Spinal cord (tissue), 10 donors: ENCODE results near the gene NFYC. TPM values are rescaled to one million over a fixed set of nuclear protein-coding genes. Genes with fewer than 3 reads are reported as not detected.
"Not testable (repeated sequence)": the region's sequence is repeated elsewhere in the genome, so short reads cannot be mapped to it uniquely, and the experiment has no call there.

Experiments used
- DNase-seq, 6 donors: peaks; one replicate each; pipeline versions ENCODE4 v3.0.0 to v3.0.0-alpha.2; 2013 to 2015; ENCODE audit warnings: low spot score in 6 of 6, low read depth in 4 of 6
- H3K27ac ChIP-seq: one replicate; pipeline ENCODE4 v1.5.1; 2013; ENCODE audit warnings: low read depth, low read length, control low read depth
- H3K27me3 ChIP-seq: one replicate; pipeline ENCODE4 v1.6.1; 2013; ENCODE audit warnings: low read length; ENCODE audit not compliant: control insufficient read depth, insufficient read depth
- H3K36me3 ChIP-seq: one replicate; pipeline ENCODE4 v1.6.1; 2013; ENCODE audit warnings: low read length; ENCODE audit not compliant: control insufficient read depth, insufficient read depth
- H3K4me1 ChIP-seq: one replicate; pipeline ENCODE4 v1.6.1; 2013; ENCODE audit warnings: low read length; ENCODE audit not compliant: control insufficient read depth, insufficient read depth
- H3K4me3 ChIP-seq: one replicate; pipeline ENCODE4 v1.5.1; 2013; ENCODE audit warnings: low read depth, low read length, control low read depth
- H3K9me3 ChIP-seq: one replicate; pipeline ENCODE4 v1.6.1; 2013; ENCODE audit warnings: low read length; ENCODE audit not compliant: control insufficient read depth, insufficient read depth
- WGBS: methylation state at CpG from one replicate; pipeline ENCODE4 v1.1.5; 2013; ENCODE audit warnings: missing lambda C conversion rate; ENCODE audit not compliant: insufficient coverage; 5-methylcytosine and 5-hydroxymethylcytosine counted together
- polyA plus RNA-seq, 2 donors: library from polyadenylated mRNA; unstranded; fragments of 120-200 nt; gene quantifications; one replicate each; pipeline ENCODE4 v1.2.1, GENCODE V29; 2013; ENCODE audit not compliant: insufficient read length in 2 of 2
- total RNA-seq, 2 donors: library from RNA; depleted of rRNA in 1 of 2; stranded (reverse); fragments of 120-200 nt in 1 of 2; fragments of >200 nt in 1 of 2; gene quantifications; one replicate each; pipeline versions ENCODE4 v1.2.3 to v1.2.4, GENCODE V29; 2013 to 2014
- donor health status: healthy.

NFYC gene
- total and polyA plus RNA-seq, 4 donors: 36.4 to 82.8 (median 59.0) TPM

GRCh38 chr1:40723196-40723955, 31.9 kb downstream of the NFYC start:
- no peak for DNase-seq
- WGBS: 95% methylated on average over 2 of the region's 8 CpGs
- Histone ChIP-seq H3K4me1 (no peaks in the 10 kb centered on the region), H3K9me3 (no peaks in the 10 kb centered on the region), H3K36me3 (no peaks in the 10 kb centered on the region), H3K27me3 (no peaks in the 10 kb centered on the region), H3K4me3 (no peak overlapping the region), H3K27ac (no peak overlapping the region)

DNA sequence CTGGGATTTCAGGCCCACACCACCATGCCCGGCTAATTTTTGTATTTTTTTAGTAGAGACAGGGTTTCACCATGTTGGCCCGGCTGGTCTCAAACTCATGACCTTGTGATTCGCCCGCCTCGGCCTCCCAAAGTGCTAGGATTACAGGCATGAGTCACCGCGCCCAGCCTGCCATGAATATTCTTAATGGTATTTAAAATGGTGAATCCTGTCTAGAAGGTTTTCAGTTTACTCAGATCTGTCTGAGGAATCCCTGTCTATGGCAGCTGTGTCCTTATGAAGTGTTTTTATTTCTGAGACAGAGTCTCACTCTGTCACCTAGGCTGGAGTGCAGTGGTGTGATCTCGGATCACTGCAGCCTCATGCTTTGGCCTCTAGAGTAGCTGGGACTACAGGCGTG, 36.2 kb downstream of the NFYC start:
- not testable (repeated sequence) for H3K27me3 ChIP-seq, DNase-seq, H3K9me3 ChIP-seq, H3K27ac ChIP-seq, H3K4me3 ChIP-seq, H3K4me1 ChIP-seq, H3K36me3 ChIP-seq
- 98% methylated on average over 9 of the region's 9 CpGs for WGBS

GRCh38 chr1:40729316-40729862, 37.9 kb downstream of the NFYC start:
- H3K4me1 ChIP-seq, H3K27me3 ChIP-seq, DNase-seq, H3K27ac ChIP-seq, H3K36me3 ChIP-seq, H3K4me3 ChIP-seq, H3K9me3 ChIP-seq: not testable (repeated sequence)
- WGBS: 100% methylated on average over 4 of the region's 5 CpGs

DNA sequence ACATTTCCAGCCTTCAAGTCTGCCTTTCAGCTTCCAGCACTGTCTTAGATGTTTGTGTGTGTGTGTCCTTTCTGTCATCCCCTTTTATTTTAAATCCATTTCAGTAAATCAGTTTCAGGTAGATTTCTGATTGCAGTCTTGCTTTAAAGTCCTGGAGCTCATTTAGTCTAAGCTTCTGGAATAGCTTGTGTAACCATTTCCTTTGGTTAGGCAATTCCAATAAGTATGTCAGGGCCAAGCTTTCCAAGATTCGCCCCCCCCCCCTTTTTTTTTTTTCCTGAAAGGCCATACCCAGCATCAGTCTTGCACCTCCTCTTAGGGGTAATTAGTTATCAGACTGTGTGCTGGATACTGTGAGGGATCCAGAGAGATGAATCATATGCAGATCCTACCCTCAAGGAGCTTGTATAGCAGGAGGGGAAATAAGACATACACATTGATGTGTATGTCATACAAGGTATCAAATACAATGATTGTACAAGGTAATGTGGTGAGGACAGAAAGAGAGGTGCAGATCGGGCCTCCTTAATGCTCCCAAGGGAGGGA, 41.3 kb downstream of the NFYC start:
- Histone ChIP-seq H3K27me3 (no peaks in the 10 kb centered on the region), H3K4me3 (no peak overlapping the region), H3K4me1 (no peaks in the 10 kb centered on the region), H3K36me3 (no peaks in the 10 kb centered on the region), H3K9me3 (no peaks in the 10 kb centered on the region), H3K27ac (no peak overlapping the region)
- WGBS: 90% methylated on average over 1 of the region's 2 CpGs
- DNase-seq: no peak

DNA sequence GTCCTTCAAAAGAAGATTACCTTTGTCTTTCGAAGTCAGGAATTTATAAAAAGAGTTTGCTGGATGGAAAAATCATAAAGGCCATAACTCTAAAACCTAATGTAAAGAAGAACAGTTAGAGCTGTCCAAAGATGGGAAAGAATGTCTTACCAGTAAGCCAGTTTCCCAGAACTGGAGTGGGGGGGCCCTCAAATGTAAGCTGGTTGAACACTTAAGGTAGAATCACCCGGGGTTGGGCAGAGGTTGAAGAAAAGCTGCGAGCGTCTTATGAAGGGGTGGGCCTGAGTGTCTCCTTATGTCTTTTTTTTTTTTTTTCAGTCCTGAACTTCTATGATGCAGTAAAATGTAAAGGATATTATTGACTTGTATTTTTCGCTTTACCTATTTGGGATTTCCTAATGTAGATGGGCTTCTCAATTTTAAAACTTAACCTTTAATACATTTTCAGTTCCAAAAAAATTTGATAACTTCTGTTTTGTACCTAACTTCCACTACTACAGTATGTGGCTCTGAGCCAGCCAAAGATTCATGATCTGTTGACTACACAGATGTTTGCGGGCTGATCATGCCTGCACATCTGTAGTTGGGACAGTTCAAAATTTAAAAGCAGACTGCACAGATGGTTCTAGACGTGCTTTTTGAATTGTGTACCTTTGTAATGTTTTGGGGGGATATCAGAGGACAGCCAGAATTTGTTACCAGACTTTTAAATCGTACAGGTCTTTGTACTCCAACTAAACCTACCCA, 43.6 kb downstream of the NFYC start:
- no peak overlapping the region for H3K27ac ChIP-seq
- H3K4me3 ChIP-seq: no peak overlapping the region
- H3K36me3 ChIP-seq: peaks cover 5% of the 10 kb centered on the region
- H3K9me3 ChIP-seq: no peaks in the 10 kb centered on the region
- no peaks in the 10 kb centered on the region for H3K27me3 ChIP-seq
- H3K4me1 ChIP-seq: no peaks in the 10 kb centered on the region
- no CpG with 5 or more reads among the region's 8 CpGs for WGBS
- DNase-seq: no peak

- no peak overlapping the region for H3K27ac ChIP-seq
- no peaks in the 10 kb centered on the region for H3K4me1 ChIP-seq
- DNase-seq: peak in 2 of 6 donors; percentile 26 to 43
- no peak overlapping the region for H3K4me3 ChIP-seq
- H3K27me3 ChIP-seq: no peaks in the 10 kb centered on the region
- no peaks in the 10 kb centered on the region for H3K9me3 ChIP-seq
- H3K36me3 ChIP-seq: peaks cover 5% of the 10 kb centered on the region
Measured at GRCh38 chr1:40736085-40736531, 44.6 kb downstream of the NFYC start.

- Histone ChIP-seq H3K27me3 (no peaks in the 10 kb centered on the region), H3K4me3 (no peak overlapping the region), H3K27ac (no peak overlapping the region), H3K36me3 (peaks cover 8% of the 10 kb centered on the region), H3K9me3 (no peaks in the 10 kb centered on the region), H3K4me1 (no peaks in the 10 kb centered on the region)
- WGBS: 100% methylated on average over 2 of the region's 6 CpGs
- DNase-seq: no peak
Measured at GRCh38 chr1:40738831-40739230, 47.3 kb downstream of the NFYC start.

- DNase-seq: no peak
- peaks cover 8% of the 10 kb centered on the region for H3K36me3 ChIP-seq
- no peak overlapping the region for H3K27ac ChIP-seq
- no peak overlapping the region for H3K4me3 ChIP-seq
- no peaks in the 10 kb centered on the region for H3K27me3 ChIP-seq
- no peaks in the 10 kb centered on the region for H3K9me3 ChIP-seq
- WGBS: 100% methylated on average over 1 of the region's 3 CpGs
- H3K4me1 ChIP-seq: no peaks in the 10 kb centered on the region
Measured at GRCh38 chr1:40739455-40740008, 48.0 kb downstream of the NFYC start.

DNA sequence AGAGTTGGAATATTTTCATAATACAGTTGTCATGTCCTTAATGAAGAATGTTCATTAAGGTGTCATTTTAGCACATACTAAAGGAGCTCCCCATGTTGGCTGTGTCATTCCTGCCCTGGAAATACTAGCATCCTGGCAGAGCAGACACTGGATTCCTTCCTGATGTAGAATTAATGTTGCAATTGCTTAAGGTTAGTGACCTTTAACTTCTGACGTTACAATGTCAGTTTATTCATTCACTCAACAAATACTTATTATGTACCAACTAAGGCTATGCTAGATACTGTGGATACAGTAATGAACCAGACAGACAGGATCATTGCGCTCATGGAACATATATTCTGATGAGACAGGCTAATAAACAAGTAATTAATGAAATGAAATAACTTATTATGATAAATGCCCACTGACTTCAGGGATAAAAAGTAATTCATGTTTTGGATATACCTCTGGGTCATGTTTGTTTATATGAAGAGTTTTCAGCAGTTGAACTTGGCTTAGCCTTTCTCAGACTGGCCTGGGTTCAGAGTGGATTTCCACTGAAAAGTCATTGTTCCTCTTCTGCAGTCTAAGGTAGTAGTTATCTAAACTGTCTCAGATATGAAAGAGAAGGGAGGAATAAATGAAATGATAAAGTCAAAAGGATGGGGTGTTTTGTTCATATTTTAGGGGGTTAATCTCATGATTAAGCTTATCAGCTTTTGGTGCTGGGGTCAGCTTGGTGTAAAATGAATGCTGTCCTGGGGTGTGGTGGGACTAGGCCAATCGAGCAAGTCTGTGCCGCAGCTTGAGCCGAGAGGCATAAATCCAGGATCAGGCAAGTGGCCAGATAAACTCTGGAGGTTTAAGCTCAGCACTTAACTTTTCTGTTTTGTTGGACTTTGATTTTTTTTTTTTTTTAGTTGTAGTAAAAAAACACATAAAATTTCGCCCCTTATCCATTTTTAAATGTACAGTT, 48.8 kb downstream of the NFYC start:
- Histone ChIP-seq H3K27me3 (no peaks in the 10 kb centered on the region), H3K36me3 (peaks cover 8% of the 10 kb centered on the region), H3K4me3 (no peak overlapping the region), H3K27ac (no peak overlapping the region), H3K9me3 (no peaks in the 10 kb centered on the region), H3K4me1 (no peaks in the 10 kb centered on the region)
- no peak for DNase-seq
- WGBS: 74% methylated on average over 3 of the region's 6 CpGs
